ENCODE results near the gene F8.
"Not testable (repeated sequence)": the region's sequence is repeated elsewhere in the genome, so short reads cannot be mapped to it uniquely, and the experiment has no call there.

F8 gene

DNA sequence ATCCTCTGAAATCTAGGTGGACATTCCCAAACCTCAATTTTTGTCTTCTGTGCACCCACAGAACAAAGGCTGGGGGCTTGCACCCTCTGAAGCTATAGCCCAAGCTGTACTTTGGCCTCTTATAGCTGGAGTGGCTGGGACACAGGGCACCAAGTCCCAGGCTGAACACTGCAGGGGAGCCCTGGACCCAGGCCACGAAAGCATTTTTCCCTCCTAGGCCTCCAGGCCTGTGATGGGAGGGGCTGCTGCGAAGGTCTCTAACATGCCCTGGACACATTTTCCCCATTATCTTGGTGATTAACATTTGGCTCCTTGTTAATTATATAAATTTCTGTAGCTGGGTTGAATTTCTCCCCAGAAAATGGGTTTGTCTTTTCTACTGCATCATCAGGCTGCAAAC, 108.5 kb downstream of the F8 start:
- Histone ChIP-seq H2AFZ (ENCODE audit: low read length) (no peak overlapping the region), H3K27me3 (ENCODE audit: insufficient read depth, low read length) (no peaks in the 10 kb centered on the region), H3K36me3 (ENCODE audit: insufficient read depth, low read length) (no peaks in the 10 kb centered on the region), H3K4me3 (ENCODE audit: low read depth, low read length, poor library complexity, severe bottlenecking) (no peak overlapping the region), H3K9ac (ENCODE audit: low read length) (no peak overlapping the region), H3K27ac (ENCODE audit: low read depth, low read length, poor library complexity, severe bottlenecking) (no peak overlapping the region), H3K9me2 (ENCODE audit: low read depth, low read length) (no peaks in the 10 kb centered on the region), H3K4me2 (ENCODE audit: low read length) (no peak overlapping the region), H4K20me1 (ENCODE audit: insufficient read depth, low read length) (no peaks in the 10 kb centered on the region), H3F3A (ENCODE audit: insufficient read depth, low read length) (no peaks in the 10 kb centered on the region), H3K4me1 (ENCODE audit: insufficient read depth, low read length, severe bottlenecking) (no peaks in the 10 kb centered on the region), H3K9me3 (ENCODE audit: low read length) (no peaks in the 10 kb centered on the region), H3K79me2 (ENCODE audit: insufficient read depth, low read length) (no peaks in the 10 kb centered on the region)
- TF ChIP-seq, protein P1, sequence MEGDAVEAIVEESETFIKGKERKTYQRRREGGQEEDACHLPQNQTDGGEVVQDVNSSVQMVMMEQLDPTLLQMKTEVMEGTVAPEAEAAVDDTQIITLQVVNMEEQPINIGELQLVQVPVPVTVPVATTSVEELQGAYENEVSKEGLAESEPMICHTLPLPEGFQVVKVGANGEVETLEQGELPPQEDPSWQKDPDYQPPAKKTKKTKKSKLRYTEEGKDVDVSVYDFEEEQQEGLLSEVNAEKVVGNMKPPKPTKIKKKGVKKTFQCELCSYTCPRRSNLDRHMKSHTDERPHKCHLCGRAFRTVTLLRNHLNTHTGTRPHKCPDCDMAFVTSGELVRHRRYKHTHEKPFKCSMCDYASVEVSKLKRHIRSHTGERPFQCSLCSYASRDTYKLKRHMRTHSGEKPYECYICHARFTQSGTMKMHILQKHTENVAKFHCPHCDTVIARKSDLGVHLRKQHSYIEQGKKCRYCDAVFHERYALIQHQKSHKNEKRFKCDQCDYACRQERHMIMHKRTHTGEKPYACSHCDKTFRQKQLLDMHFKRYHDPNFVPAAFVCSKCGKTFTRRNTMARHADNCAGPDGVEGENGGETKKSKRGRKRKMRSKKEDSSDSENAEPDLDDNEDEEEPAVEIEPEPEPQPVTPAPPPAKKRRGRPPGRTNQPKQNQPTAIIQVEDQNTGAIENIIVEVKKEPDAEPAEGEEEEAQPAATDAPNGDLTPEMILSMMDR (IDR thresholded peaks at IDR 0.05; ENCODE audit: low read length): no peak
- no peak for TF ChIP-seq EZH2 (IDR thresholded peaks at IDR 0.05; ENCODE audit: borderline replicate concordance, low read length)

DNA sequence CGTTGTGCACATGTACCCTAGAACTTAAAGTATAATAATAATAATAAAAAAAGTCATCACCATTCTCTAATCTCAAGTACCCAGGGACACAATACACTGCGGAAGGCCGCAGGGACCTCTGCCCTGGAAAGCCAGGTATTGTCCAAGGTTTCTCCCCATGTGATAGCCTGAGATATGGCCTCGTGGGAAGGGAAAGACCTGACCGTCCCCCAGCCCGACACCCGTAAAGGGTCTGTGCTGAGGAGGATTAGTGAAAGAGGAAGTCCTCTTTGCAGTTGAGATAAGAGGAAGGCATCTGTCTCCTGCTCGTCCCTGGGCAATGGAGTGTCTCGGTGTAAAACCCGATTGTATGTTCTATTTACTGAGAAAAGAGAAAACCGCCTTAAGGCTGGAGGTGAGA, 112.0 kb downstream of the F8 start:
- H3F3A ChIP-seq (ENCODE audit: insufficient read depth, low read length); H3K79me2 ChIP-seq (ENCODE audit: insufficient read depth, low read length); H3K9me2 ChIP-seq (ENCODE audit: low read depth, low read length); H3K27ac ChIP-seq (ENCODE audit: low read depth, low read length, poor library complexity, severe bottlenecking); H3K4me2 ChIP-seq (ENCODE audit: low read length); H3K4me3 ChIP-seq (ENCODE audit: low read depth, low read length, poor library complexity, severe bottlenecking); H3K9me3 ChIP-seq (ENCODE audit: low read length); H3K9ac ChIP-seq (ENCODE audit: low read length); H2AFZ ChIP-seq (ENCODE audit: low read length); H3K36me3 ChIP-seq (ENCODE audit: insufficient read depth, low read length); H3K4me1 ChIP-seq (ENCODE audit: insufficient read depth, low read length, severe bottlenecking); H4K20me1 ChIP-seq (ENCODE audit: insufficient read depth, low read length); H3K27me3 ChIP-seq (ENCODE audit: insufficient read depth, low read length): not testable (repeated sequence)

DNA sequence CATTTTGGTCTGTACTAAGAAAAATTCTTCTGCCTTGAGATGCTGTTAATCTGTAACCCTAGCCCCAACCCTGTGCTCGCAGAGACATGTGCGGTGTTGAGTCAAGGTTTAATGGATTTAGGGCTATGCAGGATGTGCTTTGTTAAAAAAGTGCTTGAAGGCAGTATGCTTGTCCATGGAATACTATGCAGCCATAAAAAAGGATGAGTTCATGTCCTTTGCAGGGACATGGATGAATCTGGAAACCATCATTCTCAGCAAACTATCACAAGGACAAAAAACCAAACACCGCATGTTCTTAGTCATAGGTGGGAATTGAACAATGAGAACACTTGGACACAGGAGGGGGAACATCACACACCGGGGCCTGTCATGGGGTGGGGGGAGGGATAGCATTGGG, 112.5 kb downstream of the F8 start:
- not testable (repeated sequence) for H3K27me3 ChIP-seq (ENCODE audit: insufficient read depth, low read length); H3K9me2 ChIP-seq (ENCODE audit: low read depth, low read length); H3K4me2 ChIP-seq (ENCODE audit: low read length); H3K9me3 ChIP-seq (ENCODE audit: low read length); H3K79me2 ChIP-seq (ENCODE audit: insufficient read depth, low read length); H2AFZ ChIP-seq (ENCODE audit: low read length); H3F3A ChIP-seq (ENCODE audit: insufficient read depth, low read length); H3K9ac ChIP-seq (ENCODE audit: low read length); H4K20me1 ChIP-seq (ENCODE audit: insufficient read depth, low read length); H3K4me3 ChIP-seq (ENCODE audit: low read depth, low read length, poor library complexity, severe bottlenecking); H3K4me1 ChIP-seq (ENCODE audit: insufficient read depth, low read length, severe bottlenecking); H3K27ac ChIP-seq (ENCODE audit: low read depth, low read length, poor library complexity, severe bottlenecking); H3K36me3 ChIP-seq (ENCODE audit: insufficient read depth, low read length)

DNA sequence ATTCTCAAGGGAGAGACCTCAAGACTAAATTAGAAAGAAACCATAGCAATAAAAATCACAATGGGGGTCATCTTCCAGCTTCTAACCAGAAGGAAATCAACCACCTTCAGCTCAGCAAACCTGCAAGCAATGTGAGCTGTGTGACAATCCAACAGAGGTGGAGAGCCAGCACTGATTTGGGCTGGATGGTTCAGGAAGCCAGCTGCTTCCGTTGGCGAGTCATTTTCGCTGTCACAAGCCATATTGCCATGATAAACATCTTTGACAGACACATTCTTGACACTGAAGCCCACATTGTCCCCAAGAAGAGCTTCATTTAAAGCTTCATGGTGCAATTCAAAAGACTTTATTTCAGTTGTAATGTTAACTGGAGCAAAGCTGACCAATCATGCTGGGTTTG, 113.7 kb downstream of the F8 start:
- Histone ChIP-seq H3F3A (ENCODE audit: insufficient read depth, low read length) (no peaks in the 10 kb centered on the region), H3K27me3 (ENCODE audit: insufficient read depth, low read length) (no peaks in the 10 kb centered on the region), H3K79me2 (ENCODE audit: insufficient read depth, low read length) (no peaks in the 10 kb centered on the region), H2AFZ (ENCODE audit: low read length) (no peak overlapping the region), H3K9me2 (ENCODE audit: low read depth, low read length) (no peaks in the 10 kb centered on the region), H3K4me2 (ENCODE audit: low read length) (no peak overlapping the region), H3K4me1 (ENCODE audit: insufficient read depth, low read length, severe bottlenecking) (no peaks in the 10 kb centered on the region), H4K20me1 (ENCODE audit: insufficient read depth, low read length) (no peaks in the 10 kb centered on the region), H3K9me3 (ENCODE audit: low read length) (no peaks in the 10 kb centered on the region), H3K9ac (ENCODE audit: low read length) (no peak overlapping the region), H3K27ac (ENCODE audit: low read depth, low read length, poor library complexity, severe bottlenecking) (no peak overlapping the region), H3K36me3 (ENCODE audit: insufficient read depth, low read length) (no peaks in the 10 kb centered on the region), H3K4me3 (ENCODE audit: low read depth, low read length, poor library complexity, severe bottlenecking) (no peak overlapping the region)
- TF ChIP-seq, protein P1 (IDR thresholded peaks at IDR 0.05; ENCODE audit: low read length): no peak
- no peak for TF ChIP-seq EZH2 (IDR thresholded peaks at IDR 0.05; ENCODE audit: borderline replicate concordance, low read length)
